K562 (cell line): ENCODE measurements around the gene TNFAIP1. TPM values are rescaled to one million over a fixed set of nuclear protein-coding genes. Genes with fewer than 3 reads are reported as not detected.

ENCODE experiments used
- BRCA1 ChIP-seq, 2 experiments: fragments of 450-650 bp in 1 of 2; sonication (generic) in 1 of 2; formaldehyde crosslinking in 1 of 2; IDR thresholded peaks; 2 replicates each; pipeline versions ENCODE4 v1.5.0 to v1.6.1; 2017 to 2020; ENCODE audit warnings: mild to moderate bottlenecking in 1 of 2, missing genetic modification reagents in 1 of 2
- HMGN3 ChIP-seq: IDR thresholded peaks from 2 replicates; pipeline ENCODE4 v1.6.1; 2011; ENCODE audit warnings: borderline replicate concordance, low read depth, mild to moderate bottlenecking, mixed read lengths, low read length; ENCODE audit not compliant: insufficient read length; ENCODE audit errors: extremely low read depth
- MEIS2 ChIP-seq: fragments of 450-650 bp; IDR thresholded peaks from 2 replicates; pipeline ENCODE4 v1.6.1; 2014; ENCODE audit warnings: mild to moderate bottlenecking; ENCODE audit not compliant: partially characterized antibody
- NCOA2 ChIP-seq, 2 experiments: fragments of 450-650 bp; IDR thresholded peaks; 2 replicates each; pipeline ENCODE4 v1.6.1; 2018; ENCODE audit warnings: mild to moderate bottlenecking in 2 of 2, moderate library complexity in 1 of 2; ENCODE audit not compliant: partially characterized antibody in 2 of 2
- PCBP1 ChIP-seq: fragments of 200-400 bp; formaldehyde crosslinking; IDR thresholded peaks from 2 replicates; pipeline ENCODE4 v1.6.1; 2018; ENCODE audit warnings: mild to moderate bottlenecking, low read depth, low read length; ENCODE audit not compliant: poor library complexity, severe bottlenecking
- RUNX1 ChIP-seq: sonication (generic); IDR thresholded peaks from 2 replicates; pipeline ENCODE4 v1.6.1; 2016; ENCODE audit warnings: antibody characterized with exemption, low read depth
- SOX6 ChIP-seq: fragments of 450-650 bp; IDR thresholded peaks from 2 replicates; pipeline ENCODE4 v1.6.1; 2014; ENCODE audit warnings: mild to moderate bottlenecking
- ZNF3 ChIP-seq: fragments of 250-450 bp; sonication (Bioruptor Pico); IDR thresholded peaks from 2 replicates; pipeline ENCODE4 v1.5.0; 2021; ENCODE audit warnings: mild to moderate bottlenecking, moderate library complexity
- ZNF785 ChIP-seq: fragments of 250-450 bp; sonication (Bioruptor Pico); IDR thresholded peaks from 2 replicates; pipeline ENCODE4 v1.4.0; 2020; ENCODE audit warnings: mild to moderate bottlenecking
- ZSCAN29 ChIP-seq: fragments of 450-650 bp; IDR thresholded peaks from 2 replicates; pipeline ENCODE4 v1.6.1; 2017
- polyA plus RNA-seq, 8 experiments: library from polyadenylated mRNA; depleted of rRNA in 4 of 8; stranded (reverse) in 5 of 8; unstranded in 3 of 8; fragments of >200 nt; fragmentation: Nextera tagmentation in 2 of 8; fragmentation: Illumina TruSeq in 1 of 8; extraction: Ambion mirVana in 2 of 8; extraction: Trizol in 1 of 8; gene quantifications; 2 replicates each; pipeline versions ENCODE4 v1.2.1 to v1.2.3, GENCODE V29; 2011 to 2014; ENCODE audit warnings: inconsistent platforms in 1 of 8, missing spikeins in 1 of 8
- total RNA-seq, 7 experiments: library from RNA; depleted of rRNA in 6 of 7; stranded (reverse); fragments of >200 nt in 6 of 7; fragmentation: Illumina TruSeq in 2 of 7; extraction: Trizol in 2 of 7; gene quantifications; 2 replicates each; pipeline versions ENCODE4 v1.2.1 to v1.2.3, GENCODE V29; 2011 to 2021; ENCODE audit warnings: low replicate concordance in 1 of 7
- TF ChIP-seq, protein P1 (sequence below): sonication (generic); formaldehyde crosslinking; IDR thresholded peaks from 2 replicates; pipeline ENCODE4 v1.8.1; 2022; ENCODE audit warnings: missing genetic modification reagents
- TF ChIP-seq, protein P2 (sequence below): fragments of 200-400 bp; formaldehyde crosslinking; IDR thresholded peaks from 2 replicates; pipeline ENCODE4 v1.6.1; 2017; ENCODE audit warnings: mild to moderate bottlenecking, low read depth, low read length, moderate library complexity
- TF ChIP-seq, protein P3 (sequence below): fragments of 250-450 bp; sonication (Bioruptor Pico); IDR thresholded peaks from 2 replicates; pipeline ENCODE4 v1.8.0; 2021; ENCODE audit warnings: moderate library complexity, mild to moderate bottlenecking, inconsistent platforms

Gene TNFAIP1
- total and polyA plus RNA-seq, 9 of the 15 experiments (the other 6 are each of a cell fraction or from before 2014, with no cell fraction given) = 2.1 to 20.1 (median 8.2) TPM

DNA sequence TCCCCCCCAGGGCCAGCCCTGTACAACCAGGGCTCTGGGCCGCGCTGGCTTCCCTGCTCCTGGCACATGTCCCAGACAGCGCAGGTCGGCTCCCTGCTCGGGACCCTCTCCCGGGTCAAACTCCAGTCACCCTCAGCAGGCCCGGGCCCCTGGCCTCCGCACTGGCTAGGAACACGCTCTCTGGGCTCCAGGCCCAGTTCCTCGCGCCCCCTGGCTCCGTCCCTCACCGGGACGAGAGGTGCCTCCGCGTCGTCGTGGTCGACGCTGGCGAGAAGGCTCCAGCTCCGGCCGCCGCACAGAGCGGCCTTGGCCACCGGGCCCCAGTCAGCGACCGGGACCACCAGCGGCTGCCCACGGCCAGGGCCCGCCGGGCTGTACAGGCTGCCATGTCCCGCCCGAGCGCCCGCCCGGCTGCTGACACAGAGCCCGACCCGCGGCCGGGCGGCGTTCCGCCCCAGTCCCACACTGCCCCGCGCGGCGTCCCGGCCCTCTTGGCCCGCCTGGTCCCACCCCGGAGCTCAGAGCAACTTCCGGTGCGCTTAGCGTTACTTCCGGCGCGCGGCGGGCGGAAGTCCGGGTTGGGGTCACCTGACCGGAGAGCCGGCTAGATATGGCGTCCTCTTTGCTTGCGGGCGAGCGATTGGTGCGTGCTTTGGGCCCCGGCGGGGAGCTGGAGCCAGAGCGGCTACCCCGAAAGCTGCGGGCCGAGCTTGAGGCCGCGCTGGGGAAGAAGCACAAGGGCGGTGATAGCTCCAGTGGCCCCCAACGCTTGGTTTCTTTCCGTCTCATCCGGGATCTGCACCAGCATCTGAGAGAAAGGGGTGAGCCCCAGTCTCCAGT, 21.7 kb downstream of the TNFAIP1 start, which contains the start of gene POLDIP2 (continued):
- TF ChIP-seq BRCA1 (IDR thresholded peaks at IDR 0.05) (no peak), BRCA1 (CRISPR knock-in tag; IDR thresholded peaks at IDR 0.05) (no peak), ZSCAN29 (no peak), NCOA2 (IDR thresholded peaks at IDR 0.05; ENCODE audit: partially characterized antibody in 2 of 2) (no peak), SOX6 (peak; percentile 29; the same call in 1 of the 2 replicates), HMGN3 (no peak), PCBP1 (peak; percentile 73), MEIS2 (no peak), ZNF3 (no peak), ZNF785 (CRISPR knock-in tag) (no peak), RUNX1 (no peak)
- TF ChIP-seq, protein P1, sequence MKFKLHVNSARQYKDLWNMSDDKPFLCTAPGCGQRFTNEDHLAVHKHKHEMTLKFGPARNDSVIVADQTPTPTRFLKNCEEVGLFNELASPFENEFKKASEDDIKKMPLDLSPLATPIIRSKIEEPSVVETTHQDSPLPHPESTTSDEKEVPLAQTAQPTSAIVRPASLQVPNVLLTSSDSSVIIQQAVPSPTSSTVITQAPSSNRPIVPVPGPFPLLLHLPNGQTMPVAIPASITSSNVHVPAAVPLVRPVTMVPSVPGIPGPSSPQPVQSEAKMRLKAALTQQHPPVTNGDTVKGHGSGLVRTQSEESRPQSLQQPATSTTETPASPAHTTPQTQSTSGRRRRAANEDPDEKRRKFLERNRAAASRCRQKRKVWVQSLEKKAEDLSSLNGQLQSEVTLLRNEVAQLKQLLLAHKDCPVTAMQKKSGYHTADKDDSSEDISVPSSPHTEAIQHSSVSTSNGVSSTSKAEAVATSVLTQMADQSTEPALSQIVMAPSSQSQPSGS (CRISPR knock-in tag) = no peak
- TF ChIP-seq, protein P2, sequence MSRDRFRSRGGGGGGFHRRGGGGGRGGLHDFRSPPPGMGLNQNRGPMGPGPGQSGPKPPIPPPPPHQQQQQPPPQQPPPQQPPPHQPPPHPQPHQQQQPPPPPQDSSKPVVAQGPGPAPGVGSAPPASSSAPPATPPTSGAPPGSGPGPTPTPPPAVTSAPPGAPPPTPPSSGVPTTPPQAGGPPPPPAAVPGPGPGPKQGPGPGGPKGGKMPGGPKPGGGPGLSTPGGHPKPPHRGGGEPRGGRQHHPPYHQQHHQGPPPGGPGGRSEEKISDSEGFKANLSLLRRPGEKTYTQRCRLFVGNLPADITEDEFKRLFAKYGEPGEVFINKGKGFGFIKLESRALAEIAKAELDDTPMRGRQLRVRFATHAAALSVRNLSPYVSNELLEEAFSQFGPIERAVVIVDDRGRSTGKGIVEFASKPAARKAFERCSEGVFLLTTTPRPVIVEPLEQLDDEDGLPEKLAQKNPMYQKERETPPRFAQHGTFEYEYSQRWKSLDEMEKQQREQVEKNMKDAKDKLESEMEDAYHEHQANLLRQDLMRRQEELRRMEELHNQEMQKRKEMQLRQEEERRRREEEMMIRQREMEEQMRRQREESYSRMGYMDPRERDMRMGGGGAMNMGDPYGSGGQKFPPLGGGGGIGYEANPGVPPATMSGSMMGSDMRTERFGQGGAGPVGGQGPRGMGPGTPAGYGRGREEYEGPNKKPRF = no peak
- TF ChIP-seq, protein P3, sequence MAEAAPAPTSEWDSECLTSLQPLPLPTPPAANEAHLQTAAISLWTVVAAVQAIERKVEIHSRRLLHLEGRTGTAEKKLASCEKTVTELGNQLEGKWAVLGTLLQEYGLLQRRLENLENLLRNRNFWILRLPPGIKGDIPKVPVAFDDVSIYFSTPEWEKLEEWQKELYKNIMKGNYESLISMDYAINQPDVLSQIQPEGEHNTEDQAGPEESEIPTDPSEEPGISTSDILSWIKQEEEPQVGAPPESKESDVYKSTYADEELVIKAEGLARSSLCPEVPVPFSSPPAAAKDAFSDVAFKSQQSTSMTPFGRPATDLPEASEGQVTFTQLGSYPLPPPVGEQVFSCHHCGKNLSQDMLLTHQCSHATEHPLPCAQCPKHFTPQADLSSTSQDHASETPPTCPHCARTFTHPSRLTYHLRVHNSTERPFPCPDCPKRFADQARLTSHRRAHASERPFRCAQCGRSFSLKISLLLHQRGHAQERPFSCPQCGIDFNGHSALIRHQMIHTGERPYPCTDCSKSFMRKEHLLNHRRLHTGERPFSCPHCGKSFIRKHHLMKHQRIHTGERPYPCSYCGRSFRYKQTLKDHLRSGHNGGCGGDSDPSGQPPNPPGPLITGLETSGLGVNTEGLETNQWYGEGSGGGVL (CRISPR knock-in tag) = no peak
